Epithelial cell of esophagus (primary cell): ENCODE measurements around the gene JCAD.

Source experiments
- DNase-seq: peaks from one replicate; pipeline ENCODE4 v3.0.0; 2010; ENCODE audit warnings: low read depth
- H3K4me3 ChIP-seq: 2 replicates; pipeline ENCODE4 v1.5.1; 2011; ENCODE audit warnings: mild to moderate bottlenecking, low read length, control low read depth
- CTCF ChIP-seq: IDR thresholded peaks from 2 replicates; pipeline ENCODE4 v1.5.1; 2011; ENCODE audit warnings: low read depth, mild to moderate bottlenecking, low read length, control low read depth, inconsistent platforms; ENCODE audit not compliant: insufficient read depth; ENCODE audit errors: missing control alignments

The JCAD gene

GRCh38 chr10:29968585-29968984 is 90.8 kb downstream of the JCAD start:
- no peak overlapping the region for H3K4me3 ChIP-seq
- no peak for DNase-seq
- no peak for TF ChIP-seq CTCF

- DNase-seq = no peak
- H3K4me3 ChIP-seq = no peak overlapping the region
- no peak for TF ChIP-seq CTCF
Measured at GRCh38 chr10:29966269-29966668, 93.1 kb downstream of the JCAD start.
